Activated B cell treated with CpG ODN at 0.5 μM for 24 hours (primary cell): ENCODE results near the gene MAPK8. TPM values are rescaled to one million over a fixed set of nuclear protein-coding genes. Genes with fewer than 3 reads are reported as not detected.

Experiments
- ATAC-seq: fragments of 200-7000 bp; cut with Tn5 transposase; one replicate; pipeline ENCODE4 v1.10.0; 2021; ENCODE audit warnings: low read depth, mild to moderate bottlenecking, moderate library complexity
- CTCF ChIA-PET: fragments of 350-600 bp; sonication (Branson Sonifier 250); formaldehyde crosslinking; loops from one replicate; lab custom pipeline; 2021; ENCODE audit warnings: antibody characterized with exemption; lab: Charles Lee
- POLR2A ChIA-PET: fragments of 350-600 bp; sonication (Branson Sonifier 250); formaldehyde crosslinking; loops from one replicate; lab custom pipeline; 2021; ENCODE audit warnings: antibody characterized with exemption; lab: Charles Lee
- DNase-seq: peaks from one replicate; pipeline ENCODE4 v3.0.0; 2022
- H3K27ac Mint-ChIP-seq: one replicate; pipeline ENCODE4 v1.8.0; 2020; ENCODE audit warnings: mixed read lengths
- H3K27me3 Mint-ChIP-seq: one replicate; pipeline ENCODE4 v1.8.0; 2021; ENCODE audit warnings: mixed read lengths
- H3K36me3 Mint-ChIP-seq: one replicate; pipeline ENCODE4 v1.8.0; 2021; ENCODE audit warnings: low read depth, mixed read lengths
- H3K4me1 Mint-ChIP-seq: one replicate; pipeline ENCODE4 v1.8.0; 2021; ENCODE audit warnings: mixed read lengths
- H3K4me3 Mint-ChIP-seq: one replicate; pipeline ENCODE4 v1.8.0; 2020; ENCODE audit warnings: mild to moderate bottlenecking, mixed read lengths
- H3K9me3 Mint-ChIP-seq: one replicate; pipeline ENCODE4 v1.8.0; 2020; ENCODE audit warnings: mixed read lengths
- intact Hi-C: fragments of 100-400 bp; cut with micrococcal nuclease; formaldehyde crosslinking; loops from one replicate; pipeline ENCODE4 v1.15.1; 2024
- total RNA-seq: library from RNA; stranded (reverse); gene quantifications from 2 replicates; pipeline ENCODE4 v1.2.3, GENCODE V29; 2022
- TF ChIP-seq, protein P1 (sequence below): fragments of 200-600 bp; IDR thresholded peaks from one replicate; pipeline ENCODE4 v1.8.0; 2022; ENCODE audit warnings: antibody characterized with exemption, mild to moderate bottlenecking

MAPK8 gene
- total RNA-seq, 1 donor from 2014 or later: 25.8 TPM

DNA sequence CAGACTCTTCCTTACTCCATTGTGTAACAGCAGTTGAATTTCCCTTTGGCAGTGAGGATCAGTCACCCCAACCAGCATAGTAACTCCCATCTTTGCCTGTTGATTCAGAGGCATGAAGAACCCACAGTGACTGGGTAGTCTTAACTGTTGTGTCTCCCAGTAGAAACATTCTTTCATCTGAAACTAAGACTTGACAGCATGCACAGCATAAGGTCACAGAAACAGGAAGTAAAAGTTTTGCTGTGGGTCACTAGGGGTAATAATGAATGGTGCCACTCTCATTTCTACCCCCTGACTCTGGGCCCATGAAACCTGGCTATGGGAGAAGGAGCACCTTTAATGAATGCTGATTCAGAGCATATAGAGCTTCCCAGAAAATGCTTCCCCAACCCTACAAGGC is 23.6 kb upstream of the MAPK8 start:
- CTCF ChIA-PET: no interaction called here
- ATAC-seq (peak; percentile 58), DNase-seq (no peak)
- POLR2A ChIA-PET: no interaction called here
- TF ChIP-seq, protein P1, sequence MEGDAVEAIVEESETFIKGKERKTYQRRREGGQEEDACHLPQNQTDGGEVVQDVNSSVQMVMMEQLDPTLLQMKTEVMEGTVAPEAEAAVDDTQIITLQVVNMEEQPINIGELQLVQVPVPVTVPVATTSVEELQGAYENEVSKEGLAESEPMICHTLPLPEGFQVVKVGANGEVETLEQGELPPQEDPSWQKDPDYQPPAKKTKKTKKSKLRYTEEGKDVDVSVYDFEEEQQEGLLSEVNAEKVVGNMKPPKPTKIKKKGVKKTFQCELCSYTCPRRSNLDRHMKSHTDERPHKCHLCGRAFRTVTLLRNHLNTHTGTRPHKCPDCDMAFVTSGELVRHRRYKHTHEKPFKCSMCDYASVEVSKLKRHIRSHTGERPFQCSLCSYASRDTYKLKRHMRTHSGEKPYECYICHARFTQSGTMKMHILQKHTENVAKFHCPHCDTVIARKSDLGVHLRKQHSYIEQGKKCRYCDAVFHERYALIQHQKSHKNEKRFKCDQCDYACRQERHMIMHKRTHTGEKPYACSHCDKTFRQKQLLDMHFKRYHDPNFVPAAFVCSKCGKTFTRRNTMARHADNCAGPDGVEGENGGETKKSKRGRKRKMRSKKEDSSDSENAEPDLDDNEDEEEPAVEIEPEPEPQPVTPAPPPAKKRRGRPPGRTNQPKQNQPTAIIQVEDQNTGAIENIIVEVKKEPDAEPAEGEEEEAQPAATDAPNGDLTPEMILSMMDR: no peak
- H3K4me3 Mint-ChIP-seq: no peak overlapping the region
- intact Hi-C loops: no loop called here
- peaks cover 43% of the 10 kb centered on the region for H3K4me1 Mint-ChIP-seq
- peaks cover 10% of the 10 kb centered on the region for H3K9me3 Mint-ChIP-seq
- H3K27ac Mint-ChIP-seq: peak overlapping the region; percentile 77
- no peaks in the 10 kb centered on the region for H3K27me3 Mint-ChIP-seq
- H3K36me3 Mint-ChIP-seq: no peaks in the 10 kb centered on the region

DNA sequence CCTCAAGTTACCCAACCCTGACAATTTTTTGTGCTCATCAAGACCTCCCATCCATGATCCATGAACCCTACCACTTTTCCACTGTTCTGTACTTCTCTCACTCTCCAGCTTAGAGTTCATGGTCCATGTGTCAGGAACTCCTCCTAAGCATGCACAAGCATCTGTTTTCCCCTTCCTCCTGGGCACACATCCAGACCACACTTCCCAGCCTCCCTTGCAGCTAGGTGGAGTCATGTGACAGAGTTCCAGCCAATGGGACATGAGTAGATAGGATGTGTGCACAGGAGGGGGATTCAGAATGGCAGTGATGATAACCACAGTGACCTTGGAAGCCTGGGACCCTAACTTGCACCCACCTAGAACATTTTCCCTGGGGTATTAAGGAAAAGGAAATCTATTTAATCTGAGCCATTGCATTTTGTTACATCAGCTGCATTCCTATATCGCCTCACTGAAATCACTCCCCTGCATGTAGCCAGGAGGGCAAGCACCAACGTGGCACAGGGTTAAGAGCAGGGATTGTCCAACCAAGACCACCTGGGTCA is 22.4 kb upstream of the MAPK8 start:
- no peak overlapping the region for H3K27ac Mint-ChIP-seq
- no peaks in the 10 kb centered on the region for H3K36me3 Mint-ChIP-seq
- intact Hi-C loops: no loop called here
- no peak for ATAC-seq
- ChIA-PET CTCF (no interaction called here), POLR2A (no interaction called here)
- no peak overlapping the region for H3K4me3 Mint-ChIP-seq
- TF ChIP-seq, protein P1: no peak
- H3K9me3 Mint-ChIP-seq: peaks cover 10% of the 10 kb centered on the region
- H3K4me1 Mint-ChIP-seq: peaks cover 36% of the 10 kb centered on the region
- DNase-seq: no peak
- no peaks in the 10 kb centered on the region for H3K27me3 Mint-ChIP-seq

DNA sequence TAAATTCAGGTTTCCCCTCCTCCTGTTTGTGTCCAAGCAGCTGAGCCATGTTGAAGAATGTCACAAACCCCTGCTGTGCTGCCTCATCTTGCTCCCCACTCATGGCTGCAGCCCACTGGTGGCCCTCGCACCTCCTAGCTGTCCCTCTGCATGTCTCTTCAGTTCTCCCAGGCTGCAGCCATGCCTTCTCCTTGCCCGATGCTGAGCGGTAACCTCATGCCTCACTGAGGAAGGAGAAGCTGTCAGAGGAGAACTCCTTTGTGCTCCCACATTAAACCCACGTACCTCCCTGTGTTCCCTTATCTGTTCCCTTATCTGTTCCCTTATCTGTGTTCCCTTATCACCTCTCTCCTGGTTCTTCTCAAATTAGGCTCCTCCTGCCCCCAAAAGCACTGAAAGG is 21.7 kb upstream of the MAPK8 start:
- ATAC-seq (no peak), DNase-seq (no peak)
- ChIA-PET CTCF (no interaction called here), POLR2A (no interaction called here)
- Mint-ChIP-seq H3K36me3 (no peaks in the 10 kb centered on the region), H3K4me1 (peaks cover 32% of the 10 kb centered on the region), H3K4me3 (no peak overlapping the region), H3K27me3 (no peaks in the 10 kb centered on the region), H3K27ac (no peak overlapping the region), H3K9me3 (peaks cover 10% of the 10 kb centered on the region)
- intact Hi-C loops: loop anchor here (5.0 kb wide), 1 partner anchor 53 kb away; no protein-coding TSS in a partner anchor
- TF ChIP-seq, protein P1: no peak

DNA sequence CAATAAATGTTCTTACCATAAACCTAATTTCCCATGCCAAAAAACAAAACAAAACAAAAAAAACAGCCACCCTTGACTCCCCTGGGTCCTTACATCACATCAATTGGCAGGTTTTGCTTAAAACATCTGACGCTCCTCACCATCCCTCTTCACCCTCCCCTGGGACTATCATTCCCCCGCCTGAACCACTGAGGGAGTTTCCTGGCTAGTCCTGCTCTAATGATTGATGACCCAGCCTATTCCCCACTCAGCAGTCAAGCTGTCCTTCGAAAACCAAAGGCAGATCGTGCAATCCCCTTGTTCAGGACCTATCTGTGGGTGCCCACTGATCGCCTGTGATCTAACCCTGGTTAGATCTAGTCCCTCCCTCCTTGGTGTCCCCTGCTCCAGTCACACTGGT is 20.8 kb upstream of the MAPK8 start:
- intact Hi-C loops: loop anchor here (5.0 kb wide), 1 partner anchor 53 kb away; no protein-coding TSS in a partner anchor

GRCh38 chr10:48286356-48286755 is 20.1 kb upstream of the MAPK8 start:
- Mint-ChIP-seq H3K36me3 (no peaks in the 10 kb centered on the region), H3K4me1 (peaks cover 33% of the 10 kb centered on the region), H3K9me3 (peaks cover 10% of the 10 kb centered on the region), H3K4me3 (no peak overlapping the region), H3K27ac (no peak overlapping the region), H3K27me3 (no peaks in the 10 kb centered on the region)
- intact Hi-C loops: loop anchor here (5.0 kb wide), 1 partner anchor 54 kb away; no protein-coding TSS in a partner anchor
- ChIA-PET POLR2A (no interaction called here), CTCF (no interaction called here)
- TF ChIP-seq, protein P1: no peak
- ATAC-seq (no peak), DNase-seq (no peak)

More for the DNA sequence above, 20.8 kb upstream of the MAPK8 start:
- peaks cover 10% of the 10 kb centered on the region for H3K9me3 Mint-ChIP-seq
- H3K27me3 Mint-ChIP-seq: no peaks in the 10 kb centered on the region
- no peak overlapping the region for H3K4me3 Mint-ChIP-seq
- DNase-seq (no peak), ATAC-seq (peak; percentile 45)
- no peak overlapping the region for H3K27ac Mint-ChIP-seq
- peaks cover 35% of the 10 kb centered on the region for H3K4me1 Mint-ChIP-seq
- TF ChIP-seq, protein P1: no peak
- no peaks in the 10 kb centered on the region for H3K36me3 Mint-ChIP-seq
- ChIA-PET CTCF (no interaction called here), POLR2A (no interaction called here)
